Nephron progenitor cell (in vitro differentiated cells): ENCODE data around the gene CAMK1D.

ENCODE experiments used
- DNase-seq: peaks from one replicate; pipeline ENCODE4 v3.0.0; 2021
- H3K27ac Mint-ChIP-seq: 2 replicates; pipeline ENCODE4 v1.8.0; 2021; ENCODE audit warnings: mild to moderate bottlenecking, moderate library complexity, mixed read lengths
- H3K27me3 Mint-ChIP-seq: 2 replicates; pipeline ENCODE4 v1.8.0; 2021; ENCODE audit warnings: mild to moderate bottlenecking, low read depth, mixed read lengths; ENCODE audit not compliant: poor library complexity
- H3K36me3 Mint-ChIP-seq: 2 replicates; pipeline ENCODE4 v1.8.0; 2021; ENCODE audit warnings: low read depth, mixed read lengths
- H3K4me1 Mint-ChIP-seq: 2 replicates; pipeline ENCODE4 v1.8.0; 2021; ENCODE audit warnings: mixed read lengths
- H3K4me3 Mint-ChIP-seq: 2 replicates; pipeline ENCODE4 v1.8.0; 2021; ENCODE audit warnings: mild to moderate bottlenecking, moderate library complexity, mixed read lengths
- H3K9me3 Mint-ChIP-seq: 2 replicates; pipeline ENCODE4 v1.8.0; 2021; ENCODE audit warnings: mild to moderate bottlenecking, moderate library complexity, mixed read lengths
- CTCF ChIP-seq: fragments of 200-600 bp; sonication (generic); IDR thresholded peaks from 2 replicates; pipeline ENCODE4 v1.5.0; 2021; ENCODE audit warnings: antibody characterized with exemption

CAMK1D gene

GRCh38 chr10:12661671-12662070 lies 312.3 kb downstream of the CAMK1D start:
- peaks cover 12% of the 10 kb centered on the region for H3K27me3 Mint-ChIP-seq
- DNase-seq = no peak
- no peaks in the 10 kb centered on the region for H3K4me1 Mint-ChIP-seq
- no peak for TF ChIP-seq CTCF
- H3K27ac Mint-ChIP-seq = no peak overlapping the region
- no peaks in the 10 kb centered on the region for H3K36me3 Mint-ChIP-seq
- no peaks in the 10 kb centered on the region for H3K9me3 Mint-ChIP-seq
- H3K4me3 Mint-ChIP-seq = no peak overlapping the region

GRCh38 chr10:12663863-12664262 lies 314.5 kb downstream of the CAMK1D start:
- no peak for DNase-seq
- Mint-ChIP-seq H3K4me1 (no peaks in the 10 kb centered on the region), H3K36me3 (no peaks in the 10 kb centered on the region), H3K27ac (no peak overlapping the region), H3K9me3 (no peaks in the 10 kb centered on the region), H3K4me3 (no peak overlapping the region), H3K27me3 (peaks cover 6% of the 10 kb centered on the region)
- no peak for TF ChIP-seq CTCF

- H3K36me3 Mint-ChIP-seq = no peaks in the 10 kb centered on the region
- H3K9me3 Mint-ChIP-seq = peaks cover 7% of the 10 kb centered on the region
- H3K4me3 Mint-ChIP-seq = no peak overlapping the region
- no peak overlapping the region for H3K27ac Mint-ChIP-seq
- H3K27me3 Mint-ChIP-seq = peaks cover 6% of the 10 kb centered on the region
- H3K4me1 Mint-ChIP-seq = no peaks in the 10 kb centered on the region
- no peak for TF ChIP-seq CTCF
- DNase-seq = no peak
Observed at GRCh38 chr10:12665501-12665900, 316.2 kb downstream of the CAMK1D start.

- Mint-ChIP-seq H3K36me3 (no peaks in the 10 kb centered on the region), H3K9me3 (peaks cover 11% of the 10 kb centered on the region), H3K27me3 (peaks cover 7% of the 10 kb centered on the region), H3K4me1 (no peaks in the 10 kb centered on the region), H3K4me3 (no peak overlapping the region), H3K27ac (no peak overlapping the region)
- TF ChIP-seq CTCF = no peak
- DNase-seq = no peak
Observed at GRCh38 chr10:12667052-12667451, 317.7 kb downstream of the CAMK1D start.

GRCh38 chr10:12668634-12669033 lies 319.3 kb downstream of the CAMK1D start:
- peaks cover 7% of the 10 kb centered on the region for H3K27me3 Mint-ChIP-seq
- no peak for TF ChIP-seq CTCF

GRCh38 chr10:12670004-12670403 lies 320.7 kb downstream of the CAMK1D start:
- no peak for DNase-seq
- H3K27me3 Mint-ChIP-seq = peaks cover 3% of the 10 kb centered on the region
- no peak overlapping the region for H3K4me3 Mint-ChIP-seq
- H3K9me3 Mint-ChIP-seq = peaks cover 11% of the 10 kb centered on the region
- H3K36me3 Mint-ChIP-seq = no peaks in the 10 kb centered on the region
- no peak overlapping the region for H3K27ac Mint-ChIP-seq
- H3K4me1 Mint-ChIP-seq = no peaks in the 10 kb centered on the region
- no peak for TF ChIP-seq CTCF

More at GRCh38 chr10:12668634-12669033, 319.3 kb downstream of the CAMK1D start:
- no peaks in the 10 kb centered on the region for H3K36me3 Mint-ChIP-seq
- H3K9me3 Mint-ChIP-seq = peaks cover 11% of the 10 kb centered on the region
- H3K27ac Mint-ChIP-seq = no peak overlapping the region
- no peak for DNase-seq
- no peak overlapping the region for H3K4me3 Mint-ChIP-seq
- no peaks in the 10 kb centered on the region for H3K4me1 Mint-ChIP-seq
